GM21360 (cell line): ENCODE data around the gene DHFR.

Source experiments
- ATAC-seq: cut with Tn5 transposase; IDR thresholded peaks from one replicate; pipeline ENCODE4 v1.9.1; 2021; ENCODE audit warnings: mild to moderate bottlenecking, moderate library complexity; ENCODE audit not compliant: unreplicated experiment

Gene DHFR

DNA sequence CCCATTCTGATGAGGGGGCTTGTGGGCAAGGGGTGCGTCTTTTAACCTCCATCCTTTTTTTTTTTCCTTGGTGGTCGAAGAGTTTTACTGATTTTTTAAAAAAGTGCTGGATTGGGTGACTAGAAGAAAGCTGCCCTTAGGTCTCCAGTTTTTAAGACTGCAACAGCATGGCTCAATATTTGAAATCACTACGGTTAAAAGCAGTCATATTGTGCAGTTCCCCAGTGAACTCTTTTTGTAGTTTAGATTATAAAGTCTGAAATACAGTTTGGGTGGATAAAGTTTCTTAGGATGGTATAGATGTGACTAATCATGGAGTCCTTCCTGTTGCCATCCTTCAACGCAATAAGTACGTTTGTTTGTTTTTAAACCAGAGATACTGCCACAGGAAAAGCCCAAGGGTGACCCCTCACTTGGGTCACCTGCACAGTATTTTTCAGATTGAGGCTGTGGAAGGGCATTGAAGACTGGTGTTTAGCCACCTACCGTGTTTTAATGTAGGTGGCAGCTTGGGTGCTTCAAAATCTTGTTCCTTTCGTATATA lies 520 bp upstream of the DHFR start:
- ATAC-seq = no peak

DNA sequence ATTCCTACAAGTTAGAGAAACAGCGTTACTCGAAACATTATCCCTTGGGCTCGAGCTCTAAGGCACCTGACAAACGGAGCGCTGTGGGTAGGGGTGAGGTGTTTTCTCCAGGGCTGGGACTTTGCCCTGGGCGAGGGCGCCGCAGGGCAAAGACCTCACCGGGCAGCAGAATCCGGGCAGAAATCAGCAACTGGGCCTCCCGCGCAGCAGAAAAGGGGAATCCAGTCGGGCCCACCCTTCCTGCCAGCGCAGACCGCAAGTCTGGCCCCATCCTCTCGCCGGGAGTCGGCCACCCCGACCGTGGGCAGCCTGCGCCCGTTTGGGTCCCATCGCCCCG lies 761 bp downstream of the DHFR start:
- ATAC-seq = no peak

DNA sequence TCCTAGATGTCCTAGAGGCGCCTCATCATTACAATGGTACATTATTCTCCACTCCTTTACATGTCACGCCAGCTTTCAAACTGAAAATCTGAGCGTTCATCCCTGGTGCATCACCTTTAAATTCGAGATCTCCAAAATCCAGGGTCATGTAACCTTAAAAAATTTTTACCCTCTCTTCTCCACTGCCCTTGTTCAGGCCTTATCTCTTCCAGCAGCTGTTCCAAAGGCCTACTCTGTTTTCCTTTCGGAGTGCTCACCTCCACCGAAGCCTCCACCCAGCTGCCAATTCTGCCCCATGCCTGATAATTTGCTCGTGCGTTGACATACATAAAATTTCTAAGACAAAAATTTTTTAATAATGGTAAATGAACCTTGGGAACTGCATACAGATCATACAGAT lies 1.3 kb downstream of the DHFR start:
- ATAC-seq = no peak

GRCh38 chr5:80646926-80647325 lies 7.9 kb downstream of the DHFR start:
- no peak for ATAC-seq

DNA sequence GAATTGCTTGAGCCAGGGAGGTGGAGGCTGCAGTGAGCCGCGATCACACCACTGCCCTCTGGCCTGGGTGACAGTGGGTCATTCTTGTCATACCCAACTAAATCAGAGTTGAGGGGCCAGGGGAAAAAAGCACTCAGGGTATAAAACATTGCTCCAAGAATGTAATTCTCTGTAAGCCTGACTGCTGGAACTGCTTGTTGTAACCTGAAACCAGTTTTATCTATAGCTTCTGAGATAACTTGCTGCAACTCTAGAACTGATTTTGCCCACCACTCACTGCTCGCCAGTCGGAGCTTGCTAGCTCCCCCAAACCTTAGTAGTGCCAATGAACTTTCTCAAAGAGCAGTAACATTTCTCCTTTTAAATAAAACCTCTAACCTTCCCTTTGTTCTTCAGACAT lies 9.9 kb downstream of the DHFR start:
- ATAC-seq = no peak

DNA sequence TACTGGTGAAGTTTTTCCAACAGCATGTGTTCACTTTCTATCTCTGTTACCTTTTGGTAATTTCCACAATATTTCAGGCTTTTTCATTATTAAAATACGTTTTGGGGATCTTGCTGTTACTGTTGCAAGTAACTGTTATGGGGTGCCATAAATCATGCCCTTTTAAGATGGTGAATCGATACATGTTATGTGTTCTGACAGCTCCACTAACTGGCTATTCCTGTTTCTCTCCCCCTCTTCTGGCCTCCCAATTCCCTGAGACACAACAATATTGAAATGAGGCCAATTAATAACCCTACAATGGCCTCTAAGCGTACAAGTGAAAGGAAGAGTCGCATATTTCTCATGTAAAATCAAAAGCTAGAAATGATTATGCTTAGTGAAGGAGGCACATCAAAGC lies 13.4 kb downstream of the DHFR start:
- ATAC-seq = no peak

- ATAC-seq = no peak
Measured at GRCh38 chr5:80634193-80634592, 20.6 kb downstream of the DHFR start.

DNA sequence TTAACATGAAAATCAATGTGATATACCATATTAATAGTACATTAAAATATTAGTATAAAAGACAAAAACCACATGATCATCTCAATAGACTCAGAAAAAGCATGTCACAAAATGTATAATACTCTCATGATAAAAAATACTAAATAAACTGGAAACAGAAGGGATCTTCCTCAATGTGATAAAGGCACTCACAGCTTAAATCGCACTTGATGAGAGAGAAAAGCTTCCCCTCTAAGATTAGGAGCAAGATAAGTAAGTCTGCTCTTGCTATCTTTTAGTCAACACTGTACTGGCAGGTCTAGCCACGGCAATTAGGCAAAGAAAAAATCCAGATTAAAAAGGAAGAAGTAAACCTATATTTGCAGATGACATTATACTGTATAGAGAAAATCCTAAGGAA lies 22.1 kb downstream of the DHFR start:
- ATAC-seq = no peak

- no peak for ATAC-seq
Measured at GRCh38 chr5:80631278-80632259, 23.2 kb downstream of the DHFR start.

DNA sequence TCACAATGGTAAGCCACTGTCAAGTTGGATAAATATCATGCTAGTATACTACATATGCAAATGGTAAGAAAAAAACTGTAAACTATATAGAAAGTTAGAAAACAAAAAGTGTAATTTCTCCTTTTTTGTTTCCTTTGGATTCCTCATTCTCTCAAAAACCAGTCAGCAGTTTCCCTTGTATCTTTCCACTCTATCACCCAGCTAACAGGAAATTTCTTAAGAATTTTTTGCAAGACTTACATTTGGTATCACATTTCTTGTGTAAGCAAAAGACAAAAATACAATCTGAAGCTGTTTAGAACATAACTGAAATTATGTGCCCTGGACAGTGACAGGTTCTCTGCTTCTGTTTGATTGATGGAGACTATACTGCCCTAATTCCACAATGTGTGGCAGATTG lies 25.5 kb downstream of the DHFR start:
- no peak for ATAC-seq

- ATAC-seq = no peak
Measured at GRCh38 chr5:80625230-80625629, 29.6 kb downstream of the DHFR start.

- ATAC-seq = no peak
Measured at GRCh38 chr5:80623999-80624398, 30.8 kb downstream of the DHFR start.

GRCh38 chr5:80622756-80623155 lies 32.0 kb downstream of the DHFR start:
- no peak for ATAC-seq

DNA sequence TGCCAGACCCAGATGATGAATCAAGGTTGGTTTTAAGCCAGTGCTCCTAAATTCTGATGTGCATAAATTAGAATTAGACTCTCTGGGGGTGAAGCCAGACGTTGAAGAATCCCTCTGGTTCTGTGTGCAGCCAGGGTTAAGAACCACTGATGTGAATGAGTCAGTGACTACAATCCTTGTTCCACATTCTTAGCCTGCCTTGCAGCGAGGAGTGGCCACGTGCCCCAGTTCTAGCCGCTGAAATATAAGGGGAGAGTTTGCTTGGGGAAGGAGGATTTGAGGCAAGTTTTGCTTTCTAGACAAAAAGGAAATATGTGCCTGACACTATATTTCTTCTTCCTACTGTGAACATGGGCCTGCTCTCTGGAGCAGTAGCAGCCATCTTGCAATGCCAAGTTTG lies 34.6 kb downstream of the DHFR start:
- no peak for ATAC-seq

- ATAC-seq = no peak
Measured at GRCh38 chr5:80619086-80619485, 35.7 kb downstream of the DHFR start.

DNA sequence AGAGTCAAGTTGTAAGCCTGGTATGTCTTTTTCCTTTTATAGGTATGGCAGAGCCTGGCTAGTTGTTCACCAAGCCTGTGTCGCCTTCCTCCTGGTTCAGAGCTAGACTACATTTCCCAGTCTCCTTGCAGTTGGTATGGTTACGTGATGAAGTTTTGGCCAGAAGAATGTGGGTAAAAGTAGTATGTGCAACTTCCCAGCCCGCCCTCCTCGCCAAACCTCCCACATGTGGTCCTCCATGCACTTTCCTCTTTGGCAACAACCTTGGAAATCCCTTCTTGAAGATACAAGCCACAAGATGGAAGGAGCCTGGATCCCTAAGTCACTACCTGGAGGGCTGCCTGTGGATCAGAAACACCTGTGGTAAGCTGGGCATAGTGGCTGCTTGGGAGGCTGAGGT lies 36.3 kb downstream of the DHFR start:
- ATAC-seq = no peak

DNA sequence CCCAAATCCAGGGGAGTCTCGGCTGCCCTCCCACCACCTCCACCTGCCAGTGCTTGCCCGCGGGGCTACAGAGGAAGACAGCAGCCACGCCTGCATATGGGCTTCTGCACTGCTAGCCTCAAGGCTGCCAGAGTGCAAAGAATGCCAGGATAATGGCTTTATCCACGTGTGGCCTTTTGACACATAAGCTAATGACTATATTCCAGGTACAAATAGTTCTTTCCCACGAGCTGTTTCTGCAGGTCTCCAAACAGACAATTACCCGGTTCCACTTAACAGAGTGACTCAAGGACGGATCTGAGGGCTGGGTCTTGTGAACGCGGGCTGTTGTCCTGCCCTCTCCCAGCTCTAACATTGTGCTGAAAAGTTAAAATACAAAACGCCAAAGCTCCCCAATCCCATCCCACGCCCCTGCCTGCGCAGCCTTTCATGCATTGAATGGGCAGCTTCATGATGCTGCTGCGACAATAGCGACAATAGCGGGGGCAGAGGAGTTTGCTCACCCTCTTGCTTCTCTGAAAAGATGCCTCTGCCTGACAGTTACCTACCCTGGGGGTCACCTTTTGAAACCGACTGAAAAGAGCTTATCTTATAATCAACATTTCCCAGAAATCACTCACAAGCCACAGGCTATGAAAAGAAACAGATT lies 39.4 kb downstream of the DHFR start:
- ATAC-seq = no peak

DNA sequence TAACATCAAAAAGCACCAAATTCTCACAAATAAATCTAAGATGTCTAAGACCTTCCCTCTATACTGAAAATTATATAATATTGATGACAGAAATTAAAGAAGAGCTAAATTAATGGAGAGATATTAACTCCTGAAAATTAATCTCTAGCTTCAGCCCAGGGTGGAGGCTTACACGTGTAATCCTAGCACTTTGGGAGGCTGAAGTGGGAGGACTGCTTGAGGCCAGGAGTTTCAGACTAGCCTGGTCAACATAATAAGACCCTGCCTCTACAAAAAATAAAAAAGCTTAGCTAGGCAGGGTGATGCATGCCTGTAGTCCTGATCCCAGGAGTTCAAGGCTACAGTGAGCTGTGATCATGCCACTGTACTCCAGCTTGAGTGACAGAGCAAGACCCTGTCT lies 45.1 kb downstream of the DHFR start:
- no peak for ATAC-seq

DNA sequence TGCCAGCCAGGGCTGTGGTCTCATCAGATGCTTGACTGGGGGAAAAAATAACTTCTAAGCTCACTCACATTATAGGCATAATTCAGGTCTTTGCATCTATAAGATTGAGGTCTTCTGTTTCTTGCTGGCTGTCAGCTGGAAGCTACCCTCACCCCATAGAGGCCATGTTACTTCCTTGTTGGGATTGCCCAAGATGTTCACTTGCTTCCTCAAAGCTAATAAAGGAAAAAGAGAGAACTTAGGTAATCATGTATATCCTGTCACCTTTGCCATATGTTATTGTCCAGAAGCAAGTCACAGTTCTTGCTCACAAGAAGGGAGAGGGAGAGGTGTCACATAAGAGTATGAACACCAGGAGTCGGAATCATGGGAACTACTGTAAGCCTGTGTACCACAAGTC lies 46.1 kb downstream of the DHFR start:
- ATAC-seq = no peak

- ATAC-seq = peak; percentile 81
Measured at GRCh38 chr5:80607832-80608231, 47.0 kb downstream of the DHFR start.

DNA sequence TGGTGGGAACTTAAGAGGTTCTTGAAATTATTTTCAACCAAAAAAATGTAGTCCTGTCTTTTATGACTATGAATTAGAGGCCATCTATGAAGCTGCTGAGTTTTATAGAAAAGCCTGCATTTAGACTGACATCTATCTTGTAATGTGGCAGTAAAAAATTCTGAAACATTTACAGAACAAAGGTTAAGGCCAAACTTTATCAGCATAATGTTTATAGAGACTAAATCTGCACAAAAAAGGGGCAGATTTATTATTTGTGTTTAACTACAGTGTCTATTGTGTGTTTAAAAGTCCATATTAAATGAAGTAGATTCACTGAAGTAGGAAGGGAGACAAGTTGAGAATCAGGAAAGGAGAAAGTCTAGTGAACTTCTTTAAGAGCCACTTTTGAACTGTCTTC lies 47.4 kb downstream of the DHFR start:
- no peak for ATAC-seq
